VCaP (cell line): ENCODE results near the gene GAK.

Experiments used
- H3K27ac ChIP-seq: fragments of 450-650 bp; 2 replicates; pipeline ENCODE4 v1.5.1; 2017
- CTCF ChIP-seq: fragments of 450-650 bp; conservative IDR thresholded peaks from 2 replicates; pipeline ENCODE4 v1.5.1; 2017; ENCODE audit warnings: mild to moderate bottlenecking, moderate library complexity

The GAK gene

GRCh38 chr4:896630-897029, 35.5 kb downstream of the GAK start:
- TF ChIP-seq CTCF: no peak

GRCh38 chr4:896216-896615, 35.9 kb downstream of the GAK start:
- TF ChIP-seq CTCF: no peak
- H3K27ac ChIP-seq: no peak overlapping the region

More at GRCh38 chr4:896630-897029, 35.5 kb downstream of the GAK start:
- H3K27ac ChIP-seq: no peak overlapping the region

DNA sequence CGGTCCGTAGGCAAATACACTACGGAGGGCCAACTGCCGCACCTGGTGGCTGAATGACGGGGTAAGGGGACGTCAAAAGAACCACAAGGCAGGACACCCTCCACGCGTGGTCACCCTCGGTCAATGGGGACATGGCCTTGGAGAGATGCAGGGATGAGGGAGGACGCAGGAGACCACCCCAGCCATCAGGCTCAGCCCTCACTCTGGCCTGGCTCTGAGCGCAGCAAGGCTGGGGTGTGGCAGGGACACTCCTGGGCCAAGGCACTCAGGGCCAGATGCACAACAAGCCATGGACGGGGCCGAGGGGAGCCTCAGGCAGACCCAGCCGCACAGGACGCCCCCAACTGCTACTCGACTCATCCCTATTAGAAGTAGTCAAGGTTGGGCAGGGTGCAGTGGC, 36.5 kb downstream of the GAK start:
- no peak overlapping the region for H3K27ac ChIP-seq
- no peak for TF ChIP-seq CTCF

DNA sequence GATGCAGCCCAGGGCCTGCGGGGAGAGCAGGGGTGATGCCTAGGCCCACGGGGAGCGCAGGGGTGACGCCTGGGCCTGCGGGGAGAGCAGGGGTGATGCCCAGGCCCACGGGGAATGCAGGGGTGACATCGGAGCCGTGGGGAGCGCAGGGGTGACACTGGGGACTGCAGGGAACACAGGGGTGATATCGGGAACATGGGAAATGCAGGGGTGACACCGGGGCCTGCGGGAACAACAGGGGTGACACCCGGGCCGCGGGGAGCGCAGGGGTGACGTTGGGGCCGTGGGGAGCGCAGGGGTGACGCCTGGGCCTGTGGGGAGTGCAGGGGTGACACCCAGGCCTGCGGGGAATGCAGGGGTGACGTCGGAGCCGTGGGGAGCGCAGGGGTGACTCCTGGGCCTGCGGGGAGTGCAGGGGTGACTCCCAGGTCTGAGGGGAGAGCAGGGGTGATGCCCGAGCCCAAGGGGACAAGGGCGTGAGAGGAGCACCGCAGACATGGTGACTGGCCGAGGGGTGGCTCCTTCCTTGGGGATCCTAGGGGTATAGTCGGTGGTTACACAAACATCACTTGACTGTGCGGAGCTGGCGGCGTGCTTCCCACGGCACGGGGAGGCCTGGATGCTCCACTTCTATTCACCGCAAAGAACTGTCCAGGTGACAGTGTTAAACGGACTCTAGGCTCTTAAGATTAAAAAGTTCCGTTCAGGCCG, 38.0 kb downstream of the GAK start:
- no peak for TF ChIP-seq CTCF
- H3K27ac ChIP-seq: no peak overlapping the region

DNA sequence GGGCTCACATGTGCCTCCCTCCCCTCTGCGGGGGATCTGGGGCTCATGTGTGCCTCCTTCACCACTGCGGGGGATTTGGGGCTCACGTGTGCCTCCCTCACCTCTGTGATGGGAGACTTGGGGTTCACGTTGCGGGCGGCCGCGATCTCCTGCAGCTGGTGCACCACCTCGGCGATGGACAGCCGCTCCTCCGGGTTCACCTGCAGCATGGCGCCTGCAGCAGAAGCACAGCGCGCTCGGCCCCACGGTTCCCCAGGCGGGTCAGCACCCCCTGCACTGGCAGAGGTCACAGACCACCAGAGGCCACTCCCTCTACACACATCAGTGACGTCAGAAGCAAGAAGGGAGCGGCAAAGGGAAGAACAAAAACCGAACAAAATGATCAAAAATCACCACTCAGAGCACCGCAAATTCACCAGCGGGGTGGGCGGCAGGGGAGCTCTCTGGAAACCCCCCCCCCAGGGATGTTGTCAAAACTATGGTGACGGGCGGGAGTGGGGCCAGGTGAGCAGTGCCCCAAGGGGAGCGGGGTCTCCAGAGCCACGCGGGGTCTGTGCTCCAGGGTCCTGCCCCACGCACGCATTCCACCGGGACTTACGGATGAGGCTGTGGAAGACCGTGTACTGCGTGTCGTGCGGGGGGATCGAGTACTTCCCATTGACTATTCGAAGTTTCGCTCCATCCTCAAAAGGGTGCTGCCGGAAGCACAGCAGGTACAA, 38.7 kb downstream of the GAK start:
- no peak overlapping the region for H3K27ac ChIP-seq
- TF ChIP-seq CTCF: no peak

- no peak overlapping the region for H3K27ac ChIP-seq
- no peak for TF ChIP-seq CTCF
Measured at GRCh38 chr4:892780-893179, 39.3 kb downstream of the GAK start.

DNA sequence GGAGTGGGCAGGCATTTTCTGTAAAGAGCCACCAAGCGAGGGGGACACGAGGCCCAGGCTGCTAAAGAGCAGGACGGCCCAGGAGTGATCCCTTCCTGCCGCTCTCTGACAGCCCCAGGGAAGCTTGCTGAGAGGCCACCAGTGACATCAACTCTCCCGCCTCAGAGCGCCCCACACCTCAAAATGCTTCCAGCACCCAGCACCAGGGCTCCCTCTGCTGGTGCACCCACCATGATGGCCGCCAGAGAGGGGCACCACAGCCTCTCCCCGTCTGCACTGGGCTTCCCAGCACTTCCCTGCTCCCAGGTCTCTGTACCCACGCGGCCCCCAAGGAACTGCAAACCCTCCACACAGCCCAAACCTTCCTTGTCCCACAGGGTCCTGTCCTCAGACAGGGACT, 40.4 kb downstream of the GAK start:
- 0 out of 2 replicates have a peak, but pooled peaks have one; percentile 27 for TF ChIP-seq CTCF
- H3K27ac ChIP-seq: no peak overlapping the region
